ENCODE measurements around the gene FRG2B.

GRCh38 chr10:133617196-133617595 is 9.4 kb downstream of the FRG2B start:
- TF ChIP-seq CTCF (conservative IDR thresholded peaks at IDR 0.05), result no peak
- no peak for TF ChIP-seq EZH2 (IDR thresholded peaks at IDR 0.05; ENCODE audit: low read depth)

Measured in PC-9 (cell line).